Fibroblast of lung (primary cell): ENCODE data around the gene EGFL8. TPM values are rescaled to one million over a fixed set of nuclear protein-coding genes. Genes with fewer than 3 reads are reported as not detected.

ENCODE experiments used
- DNase-seq, 2 donors: peaks; one replicate each; pipeline versions ENCODE4 v3.0.0 to v3.0.0-alpha.2; 2010; ENCODE audit warnings: low read depth in 2 of 2
- H2AFZ ChIP-seq: 2 replicates; pipeline ENCODE4 v1.5.1; 2012; ENCODE audit warnings: low read length, control low read depth, inconsistent platforms
- H3K27ac ChIP-seq: 2 replicates; pipeline ENCODE4 v1.5.1; 2011; ENCODE audit warnings: low read length, control low read depth; ENCODE audit not compliant: insufficient read depth
- H3K27me3 ChIP-seq: 2 replicates; pipeline ENCODE4 v1.5.1; 2011; ENCODE audit warnings: mild to moderate bottlenecking, low read length; ENCODE audit not compliant: control insufficient read depth, insufficient read depth
- H3K36me3 ChIP-seq: 2 replicates; pipeline ENCODE4 v1.5.1; 2011; ENCODE audit warnings: low read length; ENCODE audit not compliant: control insufficient read depth, insufficient read depth
- H3K4me1 ChIP-seq: 2 replicates; pipeline ENCODE4 v1.5.1; 2011; ENCODE audit warnings: low read length; ENCODE audit not compliant: control insufficient read depth, insufficient read depth; ENCODE audit errors: extremely low read depth
- H3K4me2 ChIP-seq: 2 replicates; pipeline ENCODE4 v1.5.1; 2011; ENCODE audit warnings: low read length, control low read depth; ENCODE audit not compliant: insufficient read depth; ENCODE audit errors: extremely low read depth
- H3K4me3 ChIP-seq, 4 experiments: fragments of 200-600 bp in 1 of 4; sonication (generic) in 1 of 4; replicated peaks in 1 of 4; 2 replicates each; pipeline ENCODE4 v1.5.1; 2011 to 2016; ENCODE audit warnings: low read length in 4 of 4, low read depth in 3 of 4, mild to moderate bottlenecking in 3 of 4, control low read depth in 2 of 4, inconsistent platforms in 1 of 4, mixed read lengths in 1 of 4; ENCODE audit not compliant: insufficient read depth in 1 of 4; ENCODE audit errors: control extremely low read depth in 1 of 4
- H3K79me2 ChIP-seq: 2 replicates; pipeline ENCODE4 v1.5.1; 2012; ENCODE audit warnings: mild to moderate bottlenecking, low read length, inconsistent platforms; ENCODE audit not compliant: control insufficient read depth, insufficient read depth
- H3K9ac ChIP-seq: 2 replicates; pipeline ENCODE4 v1.5.1; 2011; ENCODE audit warnings: mild to moderate bottlenecking, low read length, control low read depth; ENCODE audit not compliant: insufficient read depth
- H3K9me3 ChIP-seq: 2 replicates; pipeline ENCODE4 v1.5.1; 2012; ENCODE audit warnings: low read depth, low read length; ENCODE audit not compliant: control insufficient read depth, insufficient read depth
- H4K20me1 ChIP-seq: 2 replicates; pipeline ENCODE4 v1.5.1; 2011; ENCODE audit warnings: low read length; ENCODE audit not compliant: control insufficient read depth, insufficient read depth; ENCODE audit errors: extremely low read depth
- CTCF ChIP-seq, 2 donors: IDR thresholded peaks in 1 of 2; conservative IDR thresholded peaks in 1 of 2; 1 replicate in 1 of 2; 2 replicates in 1 of 2; pipeline ENCODE4 v1.5.1; 2011 to 2012; ENCODE audit warnings: low read length in 2 of 2, control low read depth in 1 of 2, inconsistent platforms in 1 of 2, low read depth in 1 of 2, mild to moderate bottlenecking in 1 of 2
- EZH2 ChIP-seq: IDR thresholded peaks from 2 replicates; pipeline ENCODE4 v1.5.1; 2012; ENCODE audit warnings: low read length, control low read depth, mild to moderate bottlenecking; ENCODE audit errors: missing control alignments
- polyA plus RNA-seq, 2 donors: library from polyadenylated mRNA; depleted of rRNA in 1 of 2; stranded (reverse) in 1 of 2; unstranded in 1 of 2; fragments of >200 nt; gene quantifications; 2 replicates each; pipeline ENCODE4 v1.2.1, GENCODE V29; 2011 to 2012; ENCODE audit warnings: missing spikeins in 1 of 2
- total RNA-seq: library from RNA; depleted of rRNA; stranded (reverse); fragments of >200 nt; gene quantifications from 2 replicates; pipeline ENCODE4 v1.2.1, GENCODE V29; 2014

EGFL8 gene
- total and polyA plus RNA-seq, 2 donors (not counting 1 experiment from before 2014, with no cell fraction given) = 0.99 to 2.3 TPM

- Histone ChIP-seq H3K36me3 (no peaks in the 10 kb centered on the region), H3K4me1 (peaks cover 4% of the 10 kb centered on the region), H3K4me2 (no peak overlapping the region), H3K27ac (no peak overlapping the region), H4K20me1 (no peaks in the 10 kb centered on the region), H3K4me3 (no peak overlapping the region), H3K9me3 (no peaks in the 10 kb centered on the region), H3K9ac (no peak overlapping the region), H3K27me3 (no peaks in the 10 kb centered on the region), H2AFZ (no peak overlapping the region), H3K79me2 (peaks cover 3% of the 10 kb centered on the region)
- peak in 1 of 2 donors; percentile 51 for DNase-seq
- TF ChIP-seq EZH2 (no peak), CTCF (conservative IDR thresholded peaks at IDR 0.05 in 1 of 2, IDR thresholded peaks at IDR 0.05 in 1 of 2; ENCODE audit: low read depth in 1 of 2, low read length in 2 of 2) (no peak)
Measured at GRCh38 chr6:32133786-32134185, 30.6 kb upstream of the EGFL8 start.

- Histone ChIP-seq H2AFZ (no peak overlapping the region), H3K79me2 (no peaks in the 10 kb centered on the region)
Measured at GRCh38 chr6:32137454-32137853, 26.9 kb upstream of the EGFL8 start.

GRCh38 chr6:32139590-32139989, 24.8 kb upstream of the EGFL8 start:
- Histone ChIP-seq H3K4me1 (no peaks in the 10 kb centered on the region), H3K27ac (no peak overlapping the region), H3K9ac (no peak overlapping the region), H3K79me2 (no peaks in the 10 kb centered on the region), H3K4me2 (no peak overlapping the region), H3K9me3 (no peaks in the 10 kb centered on the region), H4K20me1 (no peaks in the 10 kb centered on the region), H3K4me3 (no peak overlapping the region), H3K36me3 (no peaks in the 10 kb centered on the region), H3K27me3 (no peaks in the 10 kb centered on the region), H2AFZ (no peak overlapping the region)
- DNase-seq = no peak
- TF ChIP-seq CTCF (conservative IDR thresholded peaks at IDR 0.05 in 1 of 2, IDR thresholded peaks at IDR 0.05 in 1 of 2; ENCODE audit: low read depth in 1 of 2, low read length in 2 of 2) (no peak), EZH2 (no peak)

More at GRCh38 chr6:32137454-32137853, 26.9 kb upstream of the EGFL8 start:
- H4K20me1 ChIP-seq = no peaks in the 10 kb centered on the region
- TF ChIP-seq CTCF (conservative IDR thresholded peaks at IDR 0.05 in 1 of 2, IDR thresholded peaks at IDR 0.05 in 1 of 2; ENCODE audit: low read depth in 1 of 2, low read length in 2 of 2) = no peak
- TF ChIP-seq EZH2 = no peak
- H3K36me3 ChIP-seq = no peaks in the 10 kb centered on the region
- H3K9ac ChIP-seq = no peak overlapping the region
- no peaks in the 10 kb centered on the region for H3K4me1 ChIP-seq
- no peaks in the 10 kb centered on the region for H3K27me3 ChIP-seq
- no peaks in the 10 kb centered on the region for H3K9me3 ChIP-seq
- H3K27ac ChIP-seq = no peak overlapping the region
- DNase-seq = no peak
- no peak overlapping the region for H3K4me3 ChIP-seq
- H3K4me2 ChIP-seq = no peak overlapping the region
